Activated CD4-positive, CD25-positive, alpha-beta regulatory T cell treated with anti-CD3 and anti-CD28 coated beads, Interleukin-2, amount 50 U/mL, for 16 hours (primary cell): ENCODE results near the gene ZNF470.

Source experiments
- DNase-seq: peaks from one replicate; pipeline ENCODE4 v3.0.0-alpha.2; 2020; ENCODE audit warnings: low read depth, low spot score

Gene ZNF470

GRCh38 chr19:56567274-56568120 is at the start of gene ZNF470:
Gene ZNF470 (plus strand): TSS chr19:56567468. CDS start chr19:56570312, 2,844 bp downstream.
- DNase-seq: peak; percentile 75

DNA sequence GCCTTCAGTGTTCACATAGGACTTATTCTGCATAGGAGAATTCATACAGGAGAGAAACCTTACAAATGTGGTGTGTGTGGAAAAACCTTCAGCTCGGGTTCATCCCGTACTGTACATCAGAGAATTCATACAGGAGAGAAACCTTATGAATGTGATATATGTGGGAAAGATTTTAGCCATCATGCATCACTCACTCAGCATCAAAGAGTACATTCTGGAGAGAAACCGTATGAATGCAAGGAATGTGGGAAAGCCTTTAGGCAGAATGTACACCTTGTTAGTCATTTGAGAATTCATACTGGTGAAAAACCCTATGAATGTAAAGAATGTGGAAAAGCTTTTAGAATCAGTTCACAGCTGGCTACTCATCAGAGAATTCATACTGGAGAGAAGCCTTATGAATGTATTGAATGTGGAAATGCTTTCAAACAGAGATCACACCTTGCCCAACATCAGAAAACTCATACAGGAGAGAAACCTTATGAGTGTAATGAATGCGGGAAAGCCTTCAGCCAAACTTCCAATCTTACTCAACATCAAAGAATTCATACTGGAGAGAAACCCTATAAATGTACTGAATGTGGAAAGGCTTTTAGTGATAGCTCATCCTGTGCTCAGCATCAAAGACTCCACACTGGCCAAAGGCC is 41.9 kb upstream of the ZNF470 start:
- no peak for DNase-seq

- DNase-seq: no peak
Measured at GRCh38 chr19:56537442-56537841, 29.8 kb upstream of the ZNF470 start.

GRCh38 chr19:56538254-56538760 is 29.0 kb upstream of the ZNF470 start:
- peak; percentile 80 for DNase-seq

- peak; percentile 42 for DNase-seq
Measured at GRCh38 chr19:56538761-56539263, 28.5 kb upstream of the ZNF470 start, which contains the start of gene ZFP28. Gene ZFP28 (plus strand): TSS chr19:56538948. CDS start chr19:56539019, 71 bp downstream.

DNA sequence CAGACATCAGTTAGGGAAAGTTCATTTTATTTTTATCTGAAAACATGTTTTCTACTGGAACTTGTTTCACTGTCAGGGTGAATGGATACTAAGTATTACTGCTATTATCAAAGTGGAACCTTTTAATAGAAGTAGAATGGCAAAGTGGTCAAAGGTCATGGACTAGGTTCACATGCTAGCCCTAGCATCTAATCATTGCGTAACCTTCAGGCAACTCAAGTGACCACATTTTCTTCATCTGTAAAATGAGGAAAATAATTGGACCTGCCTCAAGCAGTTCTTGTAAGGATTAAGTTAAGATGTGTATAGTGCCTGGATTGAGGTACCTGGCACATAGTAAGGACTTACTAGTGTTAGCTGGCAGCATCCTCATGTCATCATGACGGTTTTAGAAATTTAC is 23.5 kb upstream of the ZNF470 start:
- DNase-seq: no peak

GRCh38 chr19:56547535-56547934 is 19.7 kb upstream of the ZNF470 start:
- DNase-seq: no peak

- DNase-seq: no peak
Measured at GRCh38 chr19:56554272-56554869, 12.9 kb upstream of the ZNF470 start.

DNA sequence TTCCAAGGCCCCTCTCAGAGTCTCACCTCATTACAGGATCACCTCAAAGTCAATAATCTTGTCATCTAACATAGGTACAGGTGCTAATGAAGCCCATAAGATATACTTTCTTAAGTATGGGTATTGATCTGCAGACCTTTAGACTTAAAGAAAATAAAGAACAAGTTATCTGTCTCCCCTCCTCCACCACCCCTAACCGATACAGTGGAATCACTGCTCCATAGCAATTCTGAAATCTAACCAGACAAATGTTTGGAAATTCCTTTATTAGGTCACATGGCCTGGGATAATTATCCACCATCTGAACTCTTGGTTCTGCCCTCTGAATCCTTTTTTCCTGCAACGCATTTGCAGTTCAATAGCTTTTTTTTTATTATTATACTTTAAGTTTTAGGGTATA is 4.5 kb upstream of the ZNF470 start:
- DNase-seq: no peak

GRCh38 chr19:56566904-56567273 is 379 bp upstream of the ZNF470 start:
- peak; percentile 11 for DNase-seq

DNA sequence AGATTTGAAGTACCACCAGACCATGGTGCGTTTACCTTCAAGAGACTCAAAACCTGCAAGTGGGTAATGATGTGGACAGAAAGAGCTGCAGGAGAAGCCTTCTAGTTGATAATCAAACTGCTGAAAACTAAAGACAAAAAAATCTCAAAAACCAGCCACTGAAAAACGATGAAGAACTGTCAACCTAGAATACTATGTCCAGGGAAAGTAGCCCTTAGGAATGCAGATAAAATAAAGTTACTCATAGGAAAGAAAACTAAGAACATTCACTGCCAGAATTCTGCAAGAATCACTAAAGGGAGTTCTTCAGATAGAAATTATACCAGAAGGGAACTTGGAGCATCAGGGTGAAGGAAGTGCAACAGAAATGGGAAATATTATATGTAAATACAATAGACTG is 5.3 kb downstream of the ZNF470 start:
- DNase-seq: no peak

- no peak for DNase-seq
Measured at GRCh38 chr19:56573914-56574313, 6.6 kb downstream of the ZNF470 start.

- DNase-seq: no peak
Measured at GRCh38 chr19:56577719-56578602, 10.7 kb downstream of the ZNF470 start.

DNA sequence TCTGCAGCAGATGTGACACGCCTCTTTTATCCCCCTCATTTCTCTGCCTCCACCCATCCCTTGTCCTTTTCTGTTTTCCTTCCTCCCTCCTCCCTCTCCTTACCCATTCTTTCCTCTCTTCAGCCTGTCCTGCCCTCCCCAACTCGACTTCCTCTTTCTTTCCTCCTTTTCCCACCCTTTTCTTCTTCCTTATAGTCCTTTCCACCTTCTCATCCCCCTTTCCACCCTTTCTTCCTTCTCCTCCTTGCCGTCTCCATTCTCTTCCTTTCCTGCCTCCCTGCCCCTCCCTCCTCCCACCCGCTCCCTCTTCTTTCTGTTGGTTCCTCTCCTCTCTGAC is 27.1 kb downstream of the ZNF470 start:
- no peak for DNase-seq

DNA sequence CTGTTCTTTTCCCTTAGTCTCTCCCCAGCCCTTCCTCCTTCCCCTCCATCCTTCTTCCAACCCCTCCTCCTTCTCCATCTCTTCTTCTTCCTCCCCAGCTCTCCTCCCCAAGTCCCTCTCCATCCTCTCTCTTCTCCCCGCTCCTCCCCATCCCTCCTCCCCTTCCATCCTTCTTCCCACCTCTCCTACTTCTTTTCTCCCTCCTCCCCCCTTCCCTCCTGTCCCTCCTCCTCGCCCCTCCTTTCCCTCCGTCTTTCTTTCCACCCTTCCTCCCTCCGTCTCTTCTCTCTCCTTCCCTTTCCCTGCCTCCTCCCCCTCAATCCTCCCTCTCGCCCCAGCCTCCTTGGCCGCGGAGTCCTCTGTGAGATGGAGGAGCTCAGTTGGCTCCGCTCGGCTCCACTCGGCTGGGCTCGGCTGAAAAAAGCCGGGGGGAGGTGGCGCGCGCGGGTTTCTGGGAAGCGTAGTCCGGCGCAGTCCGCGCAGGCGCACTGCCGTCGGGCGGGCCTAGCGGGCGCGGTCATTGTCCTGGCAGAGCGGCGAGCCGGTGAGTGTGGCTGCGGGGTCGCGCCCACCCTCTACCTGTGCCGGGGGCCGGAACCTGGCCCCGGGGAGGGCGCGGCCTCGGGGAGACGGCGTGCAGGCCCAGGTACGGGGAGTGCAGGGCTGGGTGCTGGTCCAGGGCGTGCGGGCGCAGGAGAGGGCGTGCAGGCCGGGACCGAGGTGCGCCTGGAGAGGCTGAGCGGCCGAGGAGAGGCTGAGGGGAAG is 27.7 kb downstream of the ZNF470 start, which contains the start of gene ZNF71:
Gene ZNF71, plus strand, starts transcription at position 520 of the 765 bp plus-strand sequence. CDS start 6,257 bp downstream, outside the sequence.
- DNase-seq: peak; percentile 66

- no peak for DNase-seq
Measured at GRCh38 chr19:56595548-56595899, 28.3 kb downstream of the ZNF470 start.

- DNase-seq: no peak
Measured at GRCh38 chr19:56596676-56597075, 29.4 kb downstream of the ZNF470 start.

DNA sequence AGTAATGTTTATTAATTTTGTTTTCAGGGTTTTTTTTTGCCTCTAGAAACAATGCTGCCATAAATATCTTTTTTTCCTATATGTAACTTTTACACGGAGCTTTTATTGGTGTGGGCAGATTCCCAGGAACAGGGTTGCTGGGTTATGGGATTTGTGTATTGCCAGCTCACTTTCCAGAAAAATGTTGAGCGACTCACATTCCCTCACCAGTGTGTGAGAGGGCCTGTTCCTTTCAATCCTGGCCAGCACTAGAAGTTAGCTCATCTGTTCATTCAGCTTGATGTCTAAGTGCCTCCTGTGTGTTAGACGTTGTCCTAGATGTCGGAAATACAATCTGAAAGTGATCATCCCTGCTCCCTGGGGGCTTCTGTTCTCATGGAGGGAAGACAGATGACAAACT is 30.4 kb downstream of the ZNF470 start:
- no peak for DNase-seq

- DNase-seq: no peak
Measured at GRCh38 chr19:56601375-56601774, 34.1 kb downstream of the ZNF470 start.

GRCh38 chr19:56603829-56604228 is 36.6 kb downstream of the ZNF470 start:
- no peak for DNase-seq
